ES-I3 (cell line): ENCODE measurements around the gene CCDC148.
"Not testable (repeated sequence)": the region's sequence is repeated elsewhere in the genome, so short reads cannot be mapped to it uniquely, and the experiment has no call there.

Experiments
- H3K36me3 ChIP-seq: 2 replicates; pipeline ENCODE4 v1.6.1; 2013; ENCODE audit warnings: mild to moderate bottlenecking, low read length, control low read depth, moderate library complexity; ENCODE audit not compliant: insufficient read depth
- H3K4me1 ChIP-seq: 2 replicates; pipeline ENCODE4 v1.6.1; 2013; ENCODE audit warnings: mild to moderate bottlenecking, control low read depth, low read length; ENCODE audit not compliant: insufficient read depth
- H3K9ac ChIP-seq: 2 replicates; pipeline ENCODE4 v1.6.1; 2013; ENCODE audit warnings: low read depth, mild to moderate bottlenecking, low read length, moderate library complexity
- H3K9me3 ChIP-seq: 2 replicates; pipeline ENCODE4 v1.6.1; 2013; ENCODE audit warnings: mild to moderate bottlenecking, low read length, moderate library complexity; ENCODE audit not compliant: control insufficient read depth, insufficient read depth

The CCDC148 gene

DNA sequence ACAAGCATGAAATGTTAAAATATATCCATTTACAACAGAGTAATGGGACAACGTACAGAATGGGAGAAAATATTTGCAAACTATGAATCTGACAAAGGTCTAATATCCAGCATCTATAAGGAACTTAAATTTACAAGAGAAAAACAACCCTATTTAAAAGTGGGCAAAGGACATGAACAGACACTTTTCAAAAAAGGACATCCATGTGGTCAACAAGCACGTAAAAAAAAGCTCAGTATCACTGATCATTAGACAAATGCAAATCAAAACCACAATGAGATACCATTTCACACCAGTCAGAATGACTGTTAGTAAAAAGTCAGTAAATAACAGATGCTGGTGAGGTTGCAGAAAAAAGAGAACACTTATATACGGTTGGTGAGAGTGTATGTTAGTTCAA is 16.3 kb upstream of the CCDC148 start:
- not testable (repeated sequence) for H3K9ac ChIP-seq, H3K36me3 ChIP-seq, H3K9me3 ChIP-seq, H3K4me1 ChIP-seq

DNA sequence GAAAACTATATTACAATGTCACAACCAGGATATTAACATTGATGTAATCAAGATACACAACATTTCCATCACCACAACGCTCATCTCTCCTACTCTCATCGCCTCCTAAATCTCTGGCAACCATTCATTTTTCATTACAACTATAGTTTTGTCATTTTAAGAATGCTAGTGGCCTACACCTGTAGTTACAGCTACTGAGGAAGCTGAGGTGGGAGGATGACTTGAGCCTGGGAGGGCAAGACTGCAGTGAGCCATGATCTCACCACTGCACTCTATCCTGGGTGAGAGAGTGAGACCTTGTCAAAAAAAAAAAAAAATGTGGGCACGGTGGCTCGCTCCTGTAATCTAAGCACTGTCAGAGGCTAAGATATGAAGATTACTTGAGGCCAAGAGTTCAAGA is 10.7 kb upstream of the CCDC148 start:
- Histone ChIP-seq H3K9ac (no peak overlapping the region), H3K9me3 (no peaks in the 10 kb centered on the region), H3K36me3 (no peaks in the 10 kb centered on the region), H3K4me1 (peaks cover 13% of the 10 kb centered on the region)

DNA sequence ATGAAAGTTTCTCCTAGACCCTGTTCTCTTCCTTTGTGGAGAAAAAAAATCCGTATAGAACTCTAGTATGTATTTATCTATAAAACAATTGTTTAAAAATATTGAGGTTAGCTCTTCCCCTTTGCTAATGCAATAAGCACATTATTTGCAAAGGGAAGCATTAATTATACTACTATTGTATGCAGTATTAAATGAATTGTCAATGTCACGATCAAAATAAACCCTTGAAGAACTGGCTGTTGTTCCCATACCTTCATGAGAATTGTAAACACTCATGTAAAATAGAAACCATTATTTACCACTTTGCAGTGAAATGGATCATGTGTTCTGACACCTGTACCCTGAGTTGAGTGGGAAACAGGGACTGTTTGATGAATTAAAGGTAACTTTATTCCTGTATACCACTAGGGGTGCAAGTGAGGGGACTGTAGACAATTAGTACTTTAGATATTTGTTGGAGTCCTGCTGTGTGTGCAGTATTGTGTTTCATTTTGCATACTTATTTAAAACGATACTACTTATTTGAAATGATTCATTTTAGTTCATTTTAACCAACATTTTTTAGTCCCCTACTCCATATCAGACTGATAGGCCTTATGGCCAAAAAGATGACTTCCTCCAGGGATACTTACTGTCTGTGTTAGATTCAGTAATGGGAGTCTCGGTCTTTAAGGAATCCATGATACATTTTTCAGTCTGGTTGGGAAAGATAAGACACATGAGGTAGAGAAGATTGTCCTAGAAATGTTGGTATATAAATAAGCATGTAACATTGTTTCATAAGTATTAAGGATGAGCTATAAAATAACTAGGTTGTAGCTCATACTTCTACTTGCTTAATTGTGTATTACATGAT is 8.1 kb upstream of the CCDC148 start:
- Histone ChIP-seq H3K4me1 (peaks cover 17% of the 10 kb centered on the region), H3K9me3 (no peaks in the 10 kb centered on the region), H3K9ac (no peak overlapping the region), H3K36me3 (no peaks in the 10 kb centered on the region)

DNA sequence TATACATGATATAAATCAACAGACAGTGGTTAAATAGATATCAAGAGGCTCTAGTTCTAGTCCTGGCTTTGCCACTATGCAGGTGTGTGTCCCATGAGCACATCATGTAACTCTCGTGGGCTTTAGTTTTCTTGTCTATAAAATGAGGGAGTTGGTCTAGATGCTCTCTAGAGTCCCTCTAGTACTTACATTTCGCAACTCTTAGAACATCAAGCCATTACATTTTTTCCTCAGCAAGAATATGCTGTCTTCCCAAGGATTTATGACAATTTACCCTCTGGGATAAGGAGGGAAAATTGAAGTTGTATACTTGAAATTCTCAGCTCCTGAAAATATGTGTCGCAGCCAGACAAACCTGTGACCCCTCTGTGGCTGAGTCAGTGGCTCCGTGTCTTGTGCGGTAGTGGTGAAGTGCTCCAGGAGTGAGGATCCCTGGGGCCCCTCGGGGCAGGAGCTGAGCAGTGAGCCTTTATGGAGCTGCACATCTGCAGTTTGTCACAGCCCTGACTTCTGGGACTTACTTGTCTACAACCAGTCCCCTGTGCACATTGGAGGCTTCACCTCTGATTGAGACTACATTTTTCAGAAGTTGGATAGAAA is 7.0 kb upstream of the CCDC148 start:
- no peaks in the 10 kb centered on the region for H3K36me3 ChIP-seq
- no peak overlapping the region for H3K9ac ChIP-seq
- H3K4me1 ChIP-seq = peaks cover 20% of the 10 kb centered on the region
- H3K9me3 ChIP-seq = no peaks in the 10 kb centered on the region

DNA sequence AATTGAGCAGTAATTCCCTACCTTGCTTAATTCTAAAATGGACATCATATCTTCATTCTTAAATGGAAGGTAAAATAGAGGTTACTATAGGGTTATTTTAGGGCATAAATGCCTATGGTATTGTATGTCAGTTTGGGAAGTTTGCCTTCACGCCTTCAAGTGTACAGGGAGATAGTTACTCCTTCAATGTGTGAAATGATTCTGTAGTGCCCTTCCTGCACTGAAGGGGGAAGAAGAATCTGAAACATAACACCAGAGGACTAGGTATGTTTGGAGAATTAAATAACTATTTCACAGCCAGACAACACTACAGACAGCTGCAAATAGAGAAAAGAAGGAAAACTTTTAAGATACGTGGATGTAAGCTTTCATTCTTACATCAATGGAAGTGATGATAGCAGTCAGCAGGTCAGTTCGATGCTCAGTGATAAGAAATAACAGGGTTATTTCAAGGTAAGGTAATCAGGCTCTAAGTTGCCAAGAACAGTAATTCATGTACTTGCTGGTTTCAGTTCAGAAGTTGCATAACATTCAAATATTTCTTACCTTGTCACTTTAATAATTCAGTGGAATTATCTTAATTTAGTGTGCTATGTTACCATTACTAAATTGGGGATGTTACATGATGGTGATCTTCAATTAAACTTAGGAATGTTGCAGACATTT is 4.2 kb upstream of the CCDC148 start:
- peaks cover 20% of the 10 kb centered on the region for H3K4me1 ChIP-seq
- H3K36me3 ChIP-seq = no peaks in the 10 kb centered on the region
- no peak overlapping the region for H3K9ac ChIP-seq
- H3K9me3 ChIP-seq = no peaks in the 10 kb centered on the region

DNA sequence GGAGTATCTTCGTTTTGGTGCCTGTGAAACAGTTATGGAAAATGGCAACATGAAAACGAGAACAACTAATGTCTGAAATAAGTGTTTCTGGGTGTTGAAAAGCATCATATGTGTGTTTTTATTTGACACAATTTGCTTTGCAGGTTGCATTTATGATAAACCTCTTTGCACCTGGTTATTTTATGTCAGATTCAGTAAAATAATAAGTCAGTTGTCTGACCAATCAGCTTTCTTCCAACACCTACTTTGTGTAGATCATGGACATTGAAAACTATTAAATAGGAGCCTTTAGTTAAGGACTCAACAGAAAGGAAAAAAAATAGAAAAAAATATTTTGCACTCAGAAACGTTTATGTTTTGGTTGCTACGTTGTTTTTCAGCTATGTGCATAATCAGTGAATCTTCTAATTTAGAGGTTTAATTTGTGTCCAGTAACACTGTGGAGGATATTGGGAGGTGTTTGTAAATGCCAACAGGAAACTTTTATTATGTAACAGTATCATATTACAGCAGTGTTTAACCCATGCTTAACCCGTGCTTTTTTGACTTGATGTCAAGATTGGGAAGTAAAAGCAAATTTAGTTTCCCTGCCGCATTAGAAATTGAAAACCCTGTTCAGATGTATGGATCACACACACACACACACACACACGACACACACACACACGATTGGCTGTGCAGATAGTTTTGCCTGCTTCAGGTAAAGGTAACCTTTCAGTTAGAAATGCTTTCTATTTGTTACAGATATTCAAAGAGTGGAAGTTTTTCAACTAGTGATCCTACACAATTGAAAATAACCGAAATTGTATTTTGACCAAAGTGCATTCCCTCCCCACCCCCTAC is 2.8 kb upstream of the CCDC148 start:
- Histone ChIP-seq H3K36me3 (no peaks in the 10 kb centered on the region), H3K9ac (peak overlapping the region; percentile 93; the same call in 1 of the 2 replicates), H3K9me3 (no peaks in the 10 kb centered on the region), H3K4me1 (peaks cover 20% of the 10 kb centered on the region)

DNA sequence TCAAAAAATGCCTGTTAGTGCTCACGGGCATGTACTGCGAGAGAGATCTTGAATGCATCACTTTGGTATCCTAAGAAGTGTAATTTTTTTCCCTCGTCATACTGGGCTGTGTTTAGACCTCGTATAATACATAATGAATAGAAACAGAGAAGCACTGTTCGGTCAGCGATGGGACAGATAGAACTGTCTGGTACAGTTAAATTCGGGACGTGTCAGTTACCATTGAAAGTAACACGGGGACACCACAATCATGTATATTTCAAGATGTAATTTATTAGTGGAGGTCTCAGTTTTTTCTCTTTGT is 2.0 kb upstream of the CCDC148 start:
- no peaks in the 10 kb centered on the region for H3K9me3 ChIP-seq
- H3K9ac ChIP-seq = peak overlapping the region; percentile 93; the same call in 1 of the 2 replicates
- no peaks in the 10 kb centered on the region for H3K36me3 ChIP-seq
- H3K4me1 ChIP-seq = peaks cover 16% of the 10 kb centered on the region

DNA sequence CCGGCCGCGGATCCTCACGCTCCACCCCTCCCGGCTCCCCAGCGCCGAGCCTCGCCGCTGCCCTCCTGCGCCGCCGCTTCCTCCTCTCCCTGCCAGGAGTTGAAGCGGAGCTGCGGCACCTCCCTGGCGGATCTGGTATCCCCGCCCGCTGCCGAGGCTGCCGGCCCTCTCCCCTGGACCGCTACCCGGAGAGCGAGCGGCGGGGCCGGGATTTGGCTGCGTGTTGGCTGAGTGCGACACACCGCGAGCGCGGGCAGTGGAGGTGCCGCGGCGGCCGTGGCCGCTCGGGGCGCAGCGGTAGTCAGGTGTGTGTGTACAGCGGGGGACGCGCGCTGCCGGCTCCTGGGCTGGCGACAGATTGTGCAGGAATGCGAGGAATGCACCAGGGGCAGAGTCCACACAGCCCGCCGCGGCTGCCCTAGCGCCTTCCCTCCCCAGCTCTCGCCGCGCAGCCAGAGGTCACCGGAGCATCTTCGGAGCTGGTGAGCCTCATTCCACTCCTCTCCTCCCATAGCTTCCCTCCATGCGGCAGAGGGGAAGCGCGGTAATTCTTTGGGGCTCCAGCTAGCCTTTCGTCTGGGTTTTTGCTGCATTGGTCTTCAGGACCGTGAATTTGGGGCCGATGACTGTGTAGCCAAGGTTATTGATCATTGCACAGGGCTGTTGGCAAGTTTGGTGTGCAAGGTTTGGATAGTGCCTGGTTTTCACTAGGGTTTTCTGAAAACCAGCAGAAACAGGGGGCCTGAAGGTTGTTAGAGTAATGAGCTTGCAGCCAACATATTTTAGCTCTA is 1.5 kb upstream of the CCDC148 start:
- Histone ChIP-seq H3K4me1 (peaks cover 15% of the 10 kb centered on the region), H3K36me3 (no peaks in the 10 kb centered on the region), H3K9me3 (no peaks in the 10 kb centered on the region), H3K9ac (peak overlapping the region; percentile 93)

DNA sequence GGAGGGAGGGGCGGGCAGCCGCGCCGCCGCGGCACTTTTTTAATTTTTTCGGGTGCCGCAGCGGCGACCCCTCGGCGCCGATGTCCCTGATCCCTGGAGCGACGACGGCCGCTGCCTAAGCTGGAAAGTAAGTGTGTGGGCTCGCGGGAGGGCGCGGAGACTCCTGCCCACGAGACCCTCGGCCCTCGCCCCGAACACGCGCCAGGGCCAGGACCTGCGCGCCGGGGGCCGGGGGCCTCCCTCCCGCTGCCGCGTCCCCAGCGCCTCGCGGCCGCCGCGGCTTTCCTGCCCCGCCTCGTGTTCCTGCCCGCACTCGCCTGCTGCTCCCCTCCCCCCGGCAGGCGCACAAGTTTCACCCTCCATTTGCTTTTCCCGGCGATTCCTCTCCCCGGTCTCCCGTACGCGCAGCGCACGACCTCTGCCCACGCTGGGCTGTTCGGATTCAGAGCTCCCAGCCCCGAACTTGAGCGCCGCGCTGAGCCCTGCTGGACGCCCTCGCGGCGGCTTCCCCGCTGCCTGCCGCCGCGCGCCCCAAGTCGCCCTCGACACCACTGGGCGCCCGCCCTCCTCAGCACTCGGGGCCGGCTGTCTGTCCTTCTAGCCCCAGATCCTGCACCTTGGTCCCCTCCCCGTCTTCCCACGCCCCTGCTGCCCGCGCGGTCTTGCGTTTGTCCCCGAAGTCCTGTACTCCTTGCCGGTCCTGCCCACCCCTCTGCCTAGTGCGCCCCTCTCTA is 706 bp upstream of the CCDC148 start:
- Histone ChIP-seq H3K4me1 (peaks cover 15% of the 10 kb centered on the region), H3K9me3 (no peaks in the 10 kb centered on the region), H3K36me3 (no peaks in the 10 kb centered on the region), H3K9ac (peak overlapping the region; percentile 93)

DNA sequence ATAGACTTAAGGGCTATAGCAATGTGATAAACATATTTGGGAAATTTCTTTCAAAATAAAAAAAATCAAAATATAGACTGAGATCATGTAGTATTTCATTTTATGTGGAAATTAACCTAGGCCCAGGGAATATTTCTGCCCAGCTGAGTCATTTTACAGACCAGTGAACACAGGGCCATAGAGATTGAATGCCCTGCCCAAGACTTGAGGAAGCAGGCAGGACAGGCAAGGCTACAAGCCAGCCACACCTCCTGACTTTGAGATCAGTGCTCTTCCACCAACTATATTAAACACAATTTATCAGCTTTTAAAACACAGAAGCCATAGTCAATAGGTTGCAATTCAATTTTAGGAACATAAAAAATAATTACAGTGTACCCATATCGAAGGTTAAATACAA is 12.9 kb downstream of the CCDC148 start:
- no peaks in the 10 kb centered on the region for H3K4me1 ChIP-seq
- no peaks in the 10 kb centered on the region for H3K9me3 ChIP-seq

DNA sequence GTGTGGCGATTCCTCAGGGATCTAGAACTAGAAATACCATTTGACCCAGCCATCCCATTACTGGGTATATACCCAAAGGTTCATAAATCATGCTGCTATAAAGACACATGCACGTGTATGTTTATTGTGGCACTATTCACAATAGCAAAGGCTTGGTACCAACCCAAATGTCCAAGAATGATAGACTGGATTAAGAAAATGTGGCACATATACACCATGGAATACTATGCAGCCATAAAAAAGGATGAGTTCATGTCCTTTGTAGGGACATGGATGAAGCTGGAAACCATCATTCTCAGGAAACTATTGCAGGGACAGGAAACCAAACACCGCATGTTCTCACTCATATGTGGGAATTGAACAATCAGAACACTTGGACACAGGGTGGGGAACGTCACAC is 17.5 kb downstream of the CCDC148 start:
- H3K9ac ChIP-seq, H3K4me1 ChIP-seq, H3K9me3 ChIP-seq, H3K36me3 ChIP-seq: not testable (repeated sequence)

More for the DNA sequence above, 12.9 kb downstream of the CCDC148 start:
- Histone ChIP-seq H3K36me3 (no peaks in the 10 kb centered on the region), H3K9ac (no peak overlapping the region)

DNA sequence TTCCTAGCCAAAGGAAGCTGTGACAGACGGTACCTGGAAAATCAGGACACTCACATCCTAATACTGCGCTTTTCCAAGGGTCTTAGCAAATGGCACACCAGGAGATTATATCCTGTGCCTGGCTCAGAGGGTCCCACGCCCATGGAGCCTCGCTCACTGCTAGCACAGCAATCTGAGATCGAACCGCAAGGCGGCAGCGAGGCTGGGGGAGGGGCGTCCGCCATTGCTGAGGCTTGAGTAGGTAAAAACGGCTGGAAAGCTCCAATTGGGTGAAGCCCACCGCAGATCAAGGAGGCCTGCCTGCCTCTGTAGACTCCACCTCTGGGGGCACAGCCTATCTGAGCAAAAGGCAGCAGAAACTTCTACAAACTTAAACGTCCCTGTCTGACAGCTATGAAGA is 22.8 kb downstream of the CCDC148 start:
- H3K4me1 ChIP-seq, H3K36me3 ChIP-seq, H3K9me3 ChIP-seq, H3K9ac ChIP-seq: not testable (repeated sequence)

DNA sequence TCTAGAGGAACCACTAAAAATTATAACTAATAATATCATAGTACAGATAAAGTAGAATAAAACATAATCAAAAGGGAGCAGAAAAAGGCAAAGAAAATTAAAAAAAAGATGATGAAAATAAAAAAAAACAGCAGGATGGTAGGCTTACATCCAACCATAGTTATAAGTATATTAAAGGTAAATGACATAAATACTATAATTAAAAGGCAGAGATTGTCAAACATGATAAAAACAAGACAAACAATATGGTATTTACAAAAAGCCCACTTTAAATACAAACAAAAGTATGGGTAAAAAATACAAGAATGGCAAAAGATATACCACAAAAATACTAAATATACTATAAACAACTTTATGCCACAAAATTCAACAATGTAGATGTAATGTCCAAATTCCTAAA is 24.4 kb downstream of the CCDC148 start:
- H3K9ac ChIP-seq = no peak overlapping the region
- no peaks in the 10 kb centered on the region for H3K36me3 ChIP-seq
- H3K4me1 ChIP-seq = no peaks in the 10 kb centered on the region
- H3K9me3 ChIP-seq = no peaks in the 10 kb centered on the region
